MCF 10A (cell line): ENCODE data around the gene OSCAR. TPM values are rescaled to one million over a fixed set of nuclear protein-coding genes. Genes with fewer than 3 reads are reported as not detected.

Source experiments
- Bru-seq: library from RNA; stranded (reverse); fragments of 400-500 nt; gene quantifications from one replicate; lab custom pipeline; 2021; lab: Mats Ljungman, UMichigan
- BruChase-seq, 2 experiments: library from RNA; stranded (reverse); fragments of 400-500 nt; gene quantifications; one replicate each; lab custom pipeline; 2021; lab: Mats Ljungman, UMichigan
- BruUV-seq: library from RNA; stranded (reverse); fragments of 400-500 nt; replicated peaks from 2 replicates; lab custom pipeline; 2021; lab: Mats Ljungman, UMichigan
- CTCF ChIA-PET: fragments of 300-600 bp; sonication (Branson Sonifier 250); formaldehyde crosslinking; extraction: SDS; loops from one replicate; lab custom pipeline; 2021; ENCODE audit warnings: antibody characterized with exemption, inconsistent platforms; lab: Yijun Ruan, JAX
- POLR2A ChIA-PET: fragments of 300-600, 350-650 bp; sonication (Branson Sonifier 250); formaldehyde crosslinking; extraction: SDS; loops from one replicate; lab custom pipeline; 2020; ENCODE audit warnings: antibody characterized with exemption, inconsistent platforms; lab: Yijun Ruan, JAX
- DNase-seq: peaks from one replicate; pipeline ENCODE4 v3.0.0-alpha.2; 2018; ENCODE audit not compliant: unreplicated experiment
- H3K27ac Mint-ChIP-seq: one replicate; pipeline ENCODE4 v1.8.0; 2022; ENCODE audit warnings: mild to moderate bottlenecking, low read depth, mixed read lengths; ENCODE audit not compliant: unreplicated experiment
- H3K27me3 Mint-ChIP-seq: one replicate; pipeline ENCODE4 v1.8.0; 2022; ENCODE audit warnings: mixed read lengths; ENCODE audit not compliant: insufficient read depth, unreplicated experiment
- H3K36me3 Mint-ChIP-seq: one replicate; pipeline ENCODE4 v1.8.0; 2022; ENCODE audit warnings: mild to moderate bottlenecking, moderate library complexity, mixed read lengths; ENCODE audit not compliant: insufficient read depth, unreplicated experiment
- H3K4me1 Mint-ChIP-seq: one replicate; pipeline ENCODE4 v1.8.0; 2022; ENCODE audit warnings: mixed read lengths; ENCODE audit not compliant: insufficient read depth, unreplicated experiment
- H3K4me3 Mint-ChIP-seq: one replicate; pipeline ENCODE4 v1.8.0; 2022; ENCODE audit warnings: mild to moderate bottlenecking, moderate library complexity, mixed read lengths; ENCODE audit not compliant: unreplicated experiment
- H3K9me3 Mint-ChIP-seq: one replicate; pipeline ENCODE4 v1.8.0; 2022; ENCODE audit warnings: mixed read lengths; ENCODE audit not compliant: unreplicated experiment
- intact Hi-C: fragments of 100-400 bp; cut with micrococcal nuclease; formaldehyde crosslinking; loops from 2 replicates; pipeline ENCODE4 v1.14.1; 2022
- long read RNA-seq: library from polyadenylated mRNA; stranded (forward); transcript quantifications from one replicate; pipeline ENCODE4 v2.0.0, GENCODE V29; 2022
- total RNA-seq: library from RNA; stranded (reverse); gene quantifications from 2 replicates; pipeline ENCODE4 v1.2.3, GENCODE V29; 2022
- TF ChIP-seq, protein P1 (sequence below): fragments of 200-600 bp; IDR thresholded peaks from one replicate; pipeline ENCODE4 v1.8.0; 2022; ENCODE audit warnings: antibody characterized with exemption, mild to moderate bottlenecking; ENCODE audit not compliant: unreplicated experiment

Gene OSCAR
- total RNA-seq = 2.9 and 9.2 TPM in 2 replicates
- percentile 45 among the genes with signal in this experiment for Bru-seq, nascent RNA
- percentile 58 among the genes with signal in this experiment for BruChase-seq, experiment 1, labeled RNA remaining after a 6-hour chase
- BruChase-seq, experiment 2, labeled RNA remaining after a 2-hour chase = percentile 55 among the genes with signal in this experiment
- long read RNA-seq, partial matches to known transcripts = 31 of 31 reads
- long read RNA-seq, other reads (novel, unspliced or antisense) = 0 of 31 reads

DNA sequence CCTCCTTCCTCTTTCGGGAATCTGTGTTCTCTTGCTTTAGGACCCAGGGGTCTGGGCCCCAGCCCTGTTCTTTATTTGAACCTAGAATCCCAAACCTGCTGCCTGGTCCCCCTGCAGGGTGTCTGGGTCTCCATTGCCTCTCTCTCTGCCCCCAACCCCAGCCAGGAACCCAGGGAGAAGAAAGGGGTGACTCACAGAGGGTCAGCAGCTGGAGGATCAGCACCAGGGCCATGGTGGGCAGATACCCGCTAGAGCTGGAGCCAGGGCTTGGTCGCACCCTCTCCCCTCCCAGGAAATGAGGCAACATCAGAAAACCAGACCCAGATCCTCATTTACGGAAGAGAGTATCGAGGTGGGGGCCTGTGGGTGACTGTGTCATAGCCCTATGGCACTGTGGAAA lies at the start of gene OSCAR:
TSS of gene OSCAR (minus strand) at position 243 of the 400 bp plus-strand sequence. CDS start at position 232, 11 bp downstream.
- CTCF ChIA-PET = interaction anchor here (1.2 kb wide), 1 partner anchor 70 kb away, joined by 4 read pairs; no protein-coding TSS in a partner anchor
- H3K9me3 Mint-ChIP-seq = no peaks in the 10 kb centered on the region
- H3K4me3 Mint-ChIP-seq = peak within 1 kb of the TSS; percentile 44
- TF ChIP-seq, protein P1, sequence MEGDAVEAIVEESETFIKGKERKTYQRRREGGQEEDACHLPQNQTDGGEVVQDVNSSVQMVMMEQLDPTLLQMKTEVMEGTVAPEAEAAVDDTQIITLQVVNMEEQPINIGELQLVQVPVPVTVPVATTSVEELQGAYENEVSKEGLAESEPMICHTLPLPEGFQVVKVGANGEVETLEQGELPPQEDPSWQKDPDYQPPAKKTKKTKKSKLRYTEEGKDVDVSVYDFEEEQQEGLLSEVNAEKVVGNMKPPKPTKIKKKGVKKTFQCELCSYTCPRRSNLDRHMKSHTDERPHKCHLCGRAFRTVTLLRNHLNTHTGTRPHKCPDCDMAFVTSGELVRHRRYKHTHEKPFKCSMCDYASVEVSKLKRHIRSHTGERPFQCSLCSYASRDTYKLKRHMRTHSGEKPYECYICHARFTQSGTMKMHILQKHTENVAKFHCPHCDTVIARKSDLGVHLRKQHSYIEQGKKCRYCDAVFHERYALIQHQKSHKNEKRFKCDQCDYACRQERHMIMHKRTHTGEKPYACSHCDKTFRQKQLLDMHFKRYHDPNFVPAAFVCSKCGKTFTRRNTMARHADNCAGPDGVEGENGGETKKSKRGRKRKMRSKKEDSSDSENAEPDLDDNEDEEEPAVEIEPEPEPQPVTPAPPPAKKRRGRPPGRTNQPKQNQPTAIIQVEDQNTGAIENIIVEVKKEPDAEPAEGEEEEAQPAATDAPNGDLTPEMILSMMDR = no peak
- H3K36me3 Mint-ChIP-seq = peaks cover 12% of the 10 kb centered on the region
- DNase-seq = no peak
- H3K27ac Mint-ChIP-seq = no peak within 1 kb of the TSS
- H3K4me1 Mint-ChIP-seq = peaks cover 12% of the 10 kb centered on the region
- peaks cover 16% of the 10 kb centered on the region for H3K27me3 Mint-ChIP-seq
- BruUV-seq = no TSS peak
- intact Hi-C loops = loop anchor here (10.0 kb wide), 1 partner anchor 236 kb away; the partner anchor contains the start of gene MYADM
- POLR2A ChIA-PET = no interaction called here

- intact Hi-C loops = no loop called here
Measured at GRCh38 chr19:54149021-54149812, 48.6 kb upstream of the OSCAR start.

DNA sequence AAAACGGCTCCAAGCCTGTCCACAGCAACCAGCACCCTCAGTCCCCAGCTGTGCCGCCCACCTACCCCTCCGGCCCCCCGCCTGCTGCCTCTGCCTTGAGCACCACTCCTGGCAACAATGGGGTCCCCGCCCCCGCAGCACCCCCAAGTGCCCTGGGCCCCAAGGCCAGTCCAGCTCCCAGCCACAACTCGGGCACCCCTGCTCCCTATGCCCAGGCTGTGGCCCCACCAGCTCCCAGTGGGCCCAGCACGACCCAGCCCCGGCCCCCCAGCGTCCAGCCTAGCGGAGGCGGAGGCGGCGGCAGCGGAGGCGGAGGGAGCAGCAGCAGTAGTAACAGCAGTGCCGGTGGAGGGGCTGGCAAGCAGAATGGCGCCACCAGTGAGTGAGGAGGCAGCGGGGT lies 47.6 kb upstream of the OSCAR start:
- no peaks in the 10 kb centered on the region for H3K27me3 Mint-ChIP-seq
- intact Hi-C loops = no loop called here
- H3K27ac Mint-ChIP-seq = no peak overlapping the region
- ChIA-PET POLR2A (interaction anchor here (0.8 to 1.0 kb wide), 2 partner anchors 10 to 11 kb away, joined by 3 read pairs; no protein-coding TSS in a partner anchor), CTCF (interaction anchor here (0.6 to 1.2 kb wide), 2 partner anchors 11 to 32 kb away, joined by 3 to 6 read pairs; partner anchors contain the start of gene LENG1)
- DNase-seq = no peak
- no TSS peak for BruUV-seq
- H3K4me3 Mint-ChIP-seq = no peak overlapping the region
- H3K9me3 Mint-ChIP-seq = no peaks in the 10 kb centered on the region
- no peaks in the 10 kb centered on the region for H3K4me1 Mint-ChIP-seq
- TF ChIP-seq, protein P1 = no peak
- H3K36me3 Mint-ChIP-seq = peaks cover 83% of the 10 kb centered on the region

More at GRCh38 chr19:54149021-54149812, 48.6 kb upstream of the OSCAR start:
- no peaks in the 10 kb centered on the region for H3K9me3 Mint-ChIP-seq
- no peak for DNase-seq
- BruUV-seq = no TSS peak
- POLR2A ChIA-PET = interaction anchor here (2.3 kb wide), 1 partner anchor 12 kb away, joined by 15 read pairs; the partner anchor contains the start of gene CNOT3
- H3K36me3 Mint-ChIP-seq = peaks cover 89% of the 10 kb centered on the region
- TF ChIP-seq, protein P1 = no peak
- no peaks in the 10 kb centered on the region for H3K27me3 Mint-ChIP-seq
- H3K27ac Mint-ChIP-seq = peak overlapping the region; percentile 17
- no peak overlapping the region for H3K4me3 Mint-ChIP-seq
- CTCF ChIA-PET = interaction anchor here (0.7 to 1.6 kb wide), 2 partner anchors 10 to 243 kb away, joined by 4 to 5 read pairs; partner anchors contain the start of gene LENG1
- no peaks in the 10 kb centered on the region for H3K4me1 Mint-ChIP-seq
